Occipital lobe (tissue), 2 donors: Measurements from ENCODE around the gene DTD1. TPM values are rescaled to one million over a fixed set of nuclear protein-coding genes. Genes with fewer than 3 reads are reported as not detected.
A peak's percentile ranks its signal among the peaks of the same experiment; 100 is the strongest.

Experiments
- DNase-seq: peaks from one replicate; lab custom pipeline; 2025; lab: John Stamatoyannopoulos, UW
- total RNA-seq: library from RNA; depleted of rRNA; stranded (reverse); fragments of >200 nt; gene quantifications from one replicate; pipeline ENCODE4 v1.2.3, GENCODE V29; 2014

Gene DTD1
- total RNA-seq, 1 donor from 2014 or later: 84.2 TPM

DNA sequence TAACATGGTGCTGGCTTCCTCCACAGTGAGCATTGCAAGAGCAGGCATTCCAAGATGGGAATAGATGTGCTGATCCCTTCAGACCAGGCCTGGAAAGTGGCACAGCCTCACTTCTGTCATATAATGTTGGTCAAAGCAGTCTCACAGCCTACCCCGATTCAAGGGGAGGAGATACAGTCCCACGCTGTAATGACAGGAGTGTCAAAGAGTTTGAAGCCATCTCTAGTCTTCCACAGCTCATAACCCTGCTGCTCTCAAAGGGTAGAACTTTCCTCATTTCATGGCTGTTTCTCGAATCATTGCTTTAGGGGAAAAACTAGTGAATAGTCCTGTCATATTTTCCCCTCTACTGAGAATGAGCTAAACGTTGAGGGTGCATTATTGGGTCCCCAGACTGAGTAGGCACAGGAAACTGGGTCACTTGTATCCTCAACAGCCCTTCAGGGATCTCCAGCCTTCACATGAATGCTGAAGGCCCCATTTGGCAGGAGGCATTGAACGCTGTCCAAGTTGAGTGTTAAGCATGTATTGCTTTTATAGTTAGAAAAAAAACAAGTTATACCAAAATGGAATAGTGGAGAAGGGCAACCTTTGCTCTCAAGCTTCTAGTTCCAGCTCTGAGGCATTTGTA, 27.3 kb downstream of the DTD1 start:
- peak; percentile 3 for DNase-seq

- DNase-seq: no peak
These were observed 33.1 kb downstream of the DTD1 start for GRCh38 chr20:18621004-18621403.

GRCh38 chr20:18623156-18623910, 35.5 kb downstream of the DTD1 start:
- DNase-seq: no peak

GRCh38 chr20:18624948-18625347, 37.1 kb downstream of the DTD1 start:
- no peak for DNase-seq

GRCh38 chr20:18625907-18626655, 38.2 kb downstream of the DTD1 start:
- no peak for DNase-seq

DNA sequence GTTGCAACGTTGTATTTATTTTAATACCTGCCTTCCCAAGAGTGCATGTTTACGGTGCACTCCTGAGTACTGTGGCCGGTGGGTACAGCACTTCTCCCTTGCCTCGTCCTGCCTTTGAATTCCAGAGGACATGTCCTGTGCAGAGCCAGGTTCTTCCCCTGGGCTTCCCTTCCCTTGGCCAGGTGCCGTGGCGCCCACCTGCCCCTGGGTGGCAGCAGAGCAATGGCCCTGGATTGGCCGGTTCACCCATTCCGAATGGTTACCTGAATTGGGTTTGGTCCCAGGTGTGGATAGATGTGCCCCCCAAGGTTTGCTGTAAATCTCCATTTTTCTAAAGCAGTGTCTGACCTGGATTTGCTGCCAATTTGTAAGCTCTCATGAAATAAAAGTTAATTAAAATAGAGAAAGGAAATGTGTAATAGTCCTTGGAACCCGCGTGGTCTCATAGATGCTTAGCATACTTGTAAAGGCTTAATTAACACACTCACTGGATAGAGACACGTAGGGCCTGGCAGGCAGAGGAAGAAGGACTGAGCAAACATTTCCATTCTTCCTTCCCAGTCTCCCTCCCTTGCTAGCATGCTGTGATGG, 40.6 kb downstream of the DTD1 start:
- no peak for DNase-seq

- DNase-seq: peak; percentile 48
These were observed 44.4 kb downstream of the DTD1 start for GRCh38 chr20:18632196-18632789.

DNA sequence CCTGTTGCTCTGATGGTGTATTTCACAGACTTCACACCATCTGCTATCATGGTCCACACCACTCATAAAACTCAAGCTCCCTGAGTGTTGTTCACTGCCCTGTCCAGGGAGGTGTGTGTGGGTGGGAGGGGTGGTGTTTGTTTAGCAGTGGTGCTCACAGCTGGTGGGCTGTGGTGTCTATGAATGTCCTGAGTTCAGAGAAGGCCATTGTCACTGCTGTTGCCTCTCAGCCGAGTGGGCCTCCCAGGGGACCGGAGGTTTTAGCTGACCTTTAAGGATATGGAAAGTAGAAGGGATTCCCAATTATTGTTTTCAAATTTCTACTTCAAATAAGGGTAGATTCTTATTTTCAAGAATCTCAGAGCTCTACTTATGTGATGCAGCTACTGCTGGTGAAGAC, 45.6 kb downstream of the DTD1 start:
- no peak for DNase-seq

DNA sequence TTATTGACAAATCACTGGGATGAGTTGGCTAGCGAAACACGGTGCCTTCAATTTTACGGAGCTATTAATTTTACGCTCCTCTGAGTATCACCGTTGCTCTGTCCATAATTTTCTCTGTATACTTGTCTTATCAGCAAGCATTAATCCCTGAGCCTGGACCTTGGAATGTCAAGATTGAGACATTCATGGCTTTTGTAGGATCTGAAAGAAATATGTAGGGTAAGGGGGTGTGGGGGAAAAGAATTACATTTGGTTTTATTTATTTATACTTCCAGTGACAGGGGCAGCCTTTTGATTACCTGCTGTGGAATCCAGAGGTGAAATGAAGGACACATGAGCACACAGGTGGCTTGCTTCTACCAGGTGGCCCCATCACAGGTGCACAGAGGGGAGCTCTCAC, 46.6 kb downstream of the DTD1 start:
- DNase-seq: no peak

GRCh38 chr20:18635380-18635779, 47.5 kb downstream of the DTD1 start:
- no peak for DNase-seq

GRCh38 chr20:18637224-18637623, 49.4 kb downstream of the DTD1 start:
- no peak for DNase-seq

GRCh38 chr20:18638768-18639167, 50.9 kb downstream of the DTD1 start:
- DNase-seq: no peak

- no peak for DNase-seq
These were observed 51.7 kb downstream of the DTD1 start for GRCh38 chr20:18639501-18639979.

DNA sequence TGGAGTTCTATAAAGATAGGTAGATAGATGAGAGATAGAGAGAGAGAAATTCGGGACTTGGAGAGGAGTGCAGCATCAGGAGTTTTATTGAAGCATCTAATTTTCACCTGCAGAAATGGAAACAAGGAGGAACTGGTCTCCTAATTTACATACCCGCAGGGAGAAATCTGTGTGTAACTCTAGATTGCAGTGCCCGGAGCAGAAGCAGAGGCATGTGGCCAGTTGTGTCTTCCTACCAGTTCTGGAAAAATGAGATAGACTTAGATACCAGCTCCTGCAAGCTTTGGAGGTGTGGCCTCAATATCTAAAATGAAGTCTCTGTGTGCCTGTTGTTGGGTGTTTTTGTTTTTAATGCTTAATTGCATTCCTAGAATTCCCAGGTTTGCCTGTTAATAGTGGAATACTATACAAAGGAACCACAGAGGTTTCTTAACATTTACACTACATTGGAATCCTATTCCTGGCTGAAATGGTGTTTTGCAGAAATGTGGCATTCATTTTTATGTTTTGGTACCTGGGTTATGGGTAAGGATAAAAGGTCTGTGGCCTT, 57.4 kb downstream of the DTD1 start:
- no peak for DNase-seq

GRCh38 chr20:18645851-18646250, 58.0 kb downstream of the DTD1 start:
- DNase-seq: no peak

- DNase-seq: no peak
These were observed 59.9 kb downstream of the DTD1 start for GRCh38 chr20:18647777-18648176.

- no peak for DNase-seq
These were observed 62.4 kb downstream of the DTD1 start for GRCh38 chr20:18650224-18650623.

DNA sequence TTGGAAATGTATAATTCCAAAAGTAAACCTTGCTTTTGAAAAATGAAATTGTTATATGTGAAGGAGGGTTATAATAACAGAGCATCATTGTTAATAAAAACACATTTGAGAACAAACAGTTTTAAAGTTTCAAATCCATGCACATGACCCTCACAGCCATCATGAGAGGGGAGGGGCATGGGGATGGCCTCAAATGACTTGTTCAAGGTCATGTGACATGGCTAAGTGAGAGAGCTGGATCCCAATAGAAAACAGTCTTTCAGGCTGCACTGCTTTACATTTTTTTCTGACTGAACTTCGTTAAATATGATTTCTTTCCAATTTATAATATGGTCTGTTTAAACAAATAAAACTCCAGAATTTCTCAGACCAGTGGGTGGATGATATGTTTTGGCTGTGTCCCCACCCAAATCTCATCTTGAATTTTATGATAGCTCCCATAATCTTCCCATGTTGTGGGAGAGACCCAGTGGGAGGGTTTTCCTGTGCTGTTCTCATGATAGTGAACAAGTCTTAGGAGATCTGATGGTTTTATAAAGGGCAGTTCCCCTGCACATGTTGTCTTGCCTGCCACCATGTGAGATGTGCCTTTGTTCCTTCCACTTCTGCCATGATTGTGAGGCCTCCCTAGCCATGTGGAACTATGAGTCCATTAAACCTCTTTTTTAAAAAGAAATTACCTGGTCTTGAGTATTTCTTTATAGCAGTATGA, 66.0 kb downstream of the DTD1 start:
- DNase-seq: no peak

DNA sequence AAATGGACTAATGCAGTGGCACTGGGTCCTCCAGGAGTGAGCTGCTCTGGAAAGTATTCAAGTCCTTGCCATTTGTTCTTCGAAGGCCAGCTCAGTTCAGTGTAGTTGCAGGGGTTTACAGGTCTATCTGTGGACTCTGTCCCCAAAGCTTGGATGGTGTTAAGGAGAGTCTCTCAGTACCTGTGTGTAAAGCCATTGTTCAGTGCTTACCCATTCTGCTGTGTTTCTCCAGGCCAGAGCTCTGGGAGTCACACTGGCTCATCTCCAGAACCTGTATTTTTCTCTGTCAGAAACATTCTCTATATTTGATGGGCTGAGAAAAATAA, 66.6 kb downstream of the DTD1 start:
- no peak for DNase-seq

GRCh38 chr20:18657575-18657974, 69.7 kb downstream of the DTD1 start:
- no peak for DNase-seq
